LHCN-M2 (cell line): ENCODE measurements around the gene TRAF6. TPM values are rescaled to one million over a fixed set of nuclear protein-coding genes. Genes with fewer than 3 reads are reported as not detected.

Experiments used
- total RNA-seq: library from RNA; depleted of rRNA; stranded (reverse); fragments of >200 nt; gene quantifications from 2 replicates; pipeline ENCODE4 v1.2.3, GENCODE V29; 2014; rRNA removed

TRAF6 gene
- total RNA-seq, 1 experiment from 2014 or later = 8.6 TPM

Other genes starting within 250 kb of the TRAF6 start
- 58.2 and 64.0 TPM in 2 replicates for gene COMMD9, start 220.8 kb downstream of the TRAF6 start, total RNA-seq
- gene PRR5L, start 214.0 kb downstream of the TRAF6 start, total RNA-seq = 19.3 and 22.8 TPM in 2 replicates
- 0.71 and 0.75 TPM in 2 replicates for gene RAG1, start 57.7 kb upstream of the TRAF6 start, total RNA-seq
- 17.6 and 27.6 TPM in 2 replicates for gene IFTAP, start 84.2 kb upstream of the TRAF6 start, total RNA-seq
- gene RAG2, start 88.0 kb upstream of the TRAF6 start, total RNA-seq = not detected in 2 replicates